ENCODE data around the gene KDM7A. TPM values are rescaled to one million over a fixed set of nuclear protein-coding genes. Genes with fewer than 3 reads are reported as not detected.

KDM7A gene
- total and polyA plus RNA-seq, 2 donors, result 6.3 to 14.8 TPM

DNA sequence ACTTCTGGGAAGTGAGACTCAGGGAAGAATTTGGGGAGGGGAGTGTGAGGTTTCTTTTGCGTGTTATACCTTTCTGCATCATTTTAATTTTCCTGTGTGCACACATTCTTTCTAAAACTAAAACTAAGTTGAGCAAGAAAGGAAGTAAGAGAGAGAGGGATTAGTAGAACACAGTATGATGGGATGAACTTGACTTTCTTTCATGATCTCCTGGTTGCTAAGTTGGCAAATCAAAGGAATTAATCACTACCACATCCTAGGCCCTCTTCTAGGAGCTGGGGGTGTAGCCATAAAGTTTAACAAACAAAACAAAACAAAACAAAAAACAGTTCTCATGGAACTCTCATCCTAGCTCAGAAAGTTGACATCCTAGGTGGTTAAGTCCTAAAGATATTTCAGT lies 19.1 kb upstream of the KDM7A start:
- Histone ChIP-seq H3K27ac (ENCODE audit: low read depth in 1 of 2, low read length in 1 of 2) (no peak overlapping the region), H3K4me1 (ENCODE audit: control insufficient read depth in 2 of 2, insufficient read depth in 2 of 2, low read length in 2 of 2) (no peaks in the 10 kb centered on the region), H3K27me3 (ENCODE audit: control insufficient read depth in 2 of 2, insufficient read depth in 1 of 2, low read length in 1 of 2) (peaks cover 0 to 6% of the 10 kb centered on the region in 2 donors), H3K36me3 (ENCODE audit: control insufficient read depth in 2 of 2, insufficient read depth in 2 of 2, low read length in 1 of 2) (no peaks in the 10 kb centered on the region), H3K9me3 (ENCODE audit: control insufficient read depth in 2 of 2, insufficient read depth in 1 of 2, low read length in 1 of 2) (no peaks in the 10 kb centered on the region), H3K4me3 (ENCODE audit: low read length in 2 of 2) (no peak overlapping the region)
- WGBS, result 92% methylated on average over 1 of the region's 1 CpG
- DNase-seq (ENCODE audit: low read depth in 6 of 9, low spot score in 9 of 9), result no peak

GRCh38 chr7:140192620-140193019 lies 15.8 kb upstream of the KDM7A start:
- Histone ChIP-seq H3K27me3 (ENCODE audit: control insufficient read depth in 2 of 2, insufficient read depth in 1 of 2, low read length in 1 of 2) (peaks cover 0 to 8% of the 10 kb centered on the region in 2 donors), H3K9me3 (ENCODE audit: control insufficient read depth in 2 of 2, insufficient read depth in 1 of 2, low read length in 1 of 2) (no peaks in the 10 kb centered on the region), H3K36me3 (ENCODE audit: control insufficient read depth in 2 of 2, insufficient read depth in 2 of 2, low read length in 1 of 2) (no peaks in the 10 kb centered on the region), H3K4me1 (ENCODE audit: control insufficient read depth in 2 of 2, insufficient read depth in 2 of 2, low read length in 2 of 2) (no peaks in the 10 kb centered on the region), H3K4me3 (ENCODE audit: low read length in 2 of 2) (no peak overlapping the region), H3K27ac (ENCODE audit: low read depth in 1 of 2, low read length in 1 of 2) (no peak overlapping the region)
- no peak for DNase-seq (ENCODE audit: low read depth in 6 of 9, low spot score in 9 of 9)

GRCh38 chr7:140192176-140192575 lies 15.4 kb upstream of the KDM7A start:
- no peaks in the 10 kb centered on the region for H3K9me3 ChIP-seq (ENCODE audit: control insufficient read depth in 2 of 2, insufficient read depth in 1 of 2, low read length in 1 of 2)
- H3K4me3 ChIP-seq (ENCODE audit: low read length in 2 of 2), result no peak overlapping the region
- DNase-seq (ENCODE audit: low read depth in 6 of 9, low spot score in 9 of 9), result no peak
- H3K4me1 ChIP-seq (ENCODE audit: control insufficient read depth in 2 of 2, insufficient read depth in 2 of 2, low read length in 2 of 2), result no peaks in the 10 kb centered on the region
- H3K36me3 ChIP-seq (ENCODE audit: control insufficient read depth in 2 of 2, insufficient read depth in 2 of 2, low read length in 1 of 2), result no peaks in the 10 kb centered on the region
- 97% methylated on average over 3 of the region's 3 CpGs for WGBS
- peaks cover 0 to 10% of the 10 kb centered on the region in 2 donors for H3K27me3 ChIP-seq (ENCODE audit: control insufficient read depth in 2 of 2, insufficient read depth in 1 of 2, low read length in 1 of 2)
- H3K27ac ChIP-seq (ENCODE audit: low read depth in 1 of 2, low read length in 1 of 2), result no peak overlapping the region

- Histone ChIP-seq H3K4me3 (ENCODE audit: low read length in 2 of 2) (no peak overlapping the region), H3K27ac (ENCODE audit: low read depth in 1 of 2, low read length in 1 of 2) (no peak overlapping the region), H3K9me3 (ENCODE audit: control insufficient read depth in 2 of 2, insufficient read depth in 1 of 2, low read length in 1 of 2) (no peaks in the 10 kb centered on the region), H3K4me1 (ENCODE audit: control insufficient read depth in 2 of 2, insufficient read depth in 2 of 2, low read length in 2 of 2) (no peaks in the 10 kb centered on the region), H3K36me3 (ENCODE audit: control insufficient read depth in 2 of 2, insufficient read depth in 2 of 2, low read length in 1 of 2) (no peaks in the 10 kb centered on the region), H3K27me3 (ENCODE audit: control insufficient read depth in 2 of 2, insufficient read depth in 1 of 2, low read length in 1 of 2) (peaks cover 0 to 10% of the 10 kb centered on the region in 2 donors)
- no peak for DNase-seq (ENCODE audit: low read depth in 6 of 9, low spot score in 9 of 9)
These were observed 13.8 kb upstream of the KDM7A start for GRCh38 chr7:140190588-140190987.

- peaks cover 0 to 10% of the 10 kb centered on the region in 2 donors for H3K27me3 ChIP-seq (ENCODE audit: control insufficient read depth in 2 of 2, insufficient read depth in 1 of 2, low read length in 1 of 2)
- H3K4me3 ChIP-seq (ENCODE audit: low read length in 2 of 2), result no peak overlapping the region
- H3K27ac ChIP-seq (ENCODE audit: low read depth in 1 of 2, low read length in 1 of 2), result no peak overlapping the region
- no peaks in the 10 kb centered on the region for H3K4me1 ChIP-seq (ENCODE audit: control insufficient read depth in 2 of 2, insufficient read depth in 2 of 2, low read length in 2 of 2)
- H3K9me3 ChIP-seq (ENCODE audit: control insufficient read depth in 2 of 2, insufficient read depth in 1 of 2, low read length in 1 of 2), result no peaks in the 10 kb centered on the region
- WGBS, result 84% methylated on average over 2 of the region's 2 CpGs
- no peaks in the 10 kb centered on the region for H3K36me3 ChIP-seq (ENCODE audit: control insufficient read depth in 2 of 2, insufficient read depth in 2 of 2, low read length in 1 of 2)
- no peak for DNase-seq (ENCODE audit: low read depth in 6 of 9, low spot score in 9 of 9)
These were observed 13.1 kb upstream of the KDM7A start for GRCh38 chr7:140189917-140190316.

GRCh38 chr7:140182917-140183316 lies 6.1 kb upstream of the KDM7A start:
- 93% methylated on average over 4 of the region's 4 CpGs for WGBS
- peaks cover 4 to 26% of the 10 kb centered on the region in 2 donors for H3K27me3 ChIP-seq (ENCODE audit: control insufficient read depth in 2 of 2, insufficient read depth in 1 of 2, low read length in 1 of 2)

GRCh38 chr7:140179339-140179738 lies 2.6 kb upstream of the KDM7A start:
- Histone ChIP-seq H3K27ac (ENCODE audit: low read depth in 1 of 2, low read length in 1 of 2) (no peak overlapping the region), H3K9me3 (ENCODE audit: control insufficient read depth in 2 of 2, insufficient read depth in 1 of 2, low read length in 1 of 2) (no peaks in the 10 kb centered on the region), H3K4me1 (ENCODE audit: control insufficient read depth in 2 of 2, insufficient read depth in 2 of 2, low read length in 2 of 2) (peaks cover 0 to 8% of the 10 kb centered on the region in 2 donors), H3K27me3 (ENCODE audit: control insufficient read depth in 2 of 2, insufficient read depth in 1 of 2, low read length in 1 of 2) (peaks cover 10 to 39% of the 10 kb centered on the region in 2 donors), H3K36me3 (ENCODE audit: control insufficient read depth in 2 of 2, insufficient read depth in 2 of 2, low read length in 1 of 2) (no peaks in the 10 kb centered on the region), H3K4me3 (ENCODE audit: low read length in 2 of 2) (no peak overlapping the region)
- no peak for DNase-seq (ENCODE audit: low read depth in 6 of 9, low spot score in 9 of 9)
- WGBS, result 96% methylated on average over 5 of the region's 5 CpGs

More at GRCh38 chr7:140182917-140183316, 6.1 kb upstream of the KDM7A start:
- peaks cover 0 to 1% of the 10 kb centered on the region in 2 donors for H3K4me1 ChIP-seq (ENCODE audit: control insufficient read depth in 2 of 2, insufficient read depth in 2 of 2, low read length in 2 of 2)
- no peaks in the 10 kb centered on the region for H3K36me3 ChIP-seq (ENCODE audit: control insufficient read depth in 2 of 2, insufficient read depth in 2 of 2, low read length in 1 of 2)
- H3K9me3 ChIP-seq (ENCODE audit: control insufficient read depth in 2 of 2, insufficient read depth in 1 of 2, low read length in 1 of 2), result no peaks in the 10 kb centered on the region
- no peak for DNase-seq (ENCODE audit: low read depth in 6 of 9, low spot score in 9 of 9)
- no peak overlapping the region for H3K4me3 ChIP-seq (ENCODE audit: low read length in 2 of 2)
- no peak overlapping the region for H3K27ac ChIP-seq (ENCODE audit: low read depth in 1 of 2, low read length in 1 of 2)

DNA sequence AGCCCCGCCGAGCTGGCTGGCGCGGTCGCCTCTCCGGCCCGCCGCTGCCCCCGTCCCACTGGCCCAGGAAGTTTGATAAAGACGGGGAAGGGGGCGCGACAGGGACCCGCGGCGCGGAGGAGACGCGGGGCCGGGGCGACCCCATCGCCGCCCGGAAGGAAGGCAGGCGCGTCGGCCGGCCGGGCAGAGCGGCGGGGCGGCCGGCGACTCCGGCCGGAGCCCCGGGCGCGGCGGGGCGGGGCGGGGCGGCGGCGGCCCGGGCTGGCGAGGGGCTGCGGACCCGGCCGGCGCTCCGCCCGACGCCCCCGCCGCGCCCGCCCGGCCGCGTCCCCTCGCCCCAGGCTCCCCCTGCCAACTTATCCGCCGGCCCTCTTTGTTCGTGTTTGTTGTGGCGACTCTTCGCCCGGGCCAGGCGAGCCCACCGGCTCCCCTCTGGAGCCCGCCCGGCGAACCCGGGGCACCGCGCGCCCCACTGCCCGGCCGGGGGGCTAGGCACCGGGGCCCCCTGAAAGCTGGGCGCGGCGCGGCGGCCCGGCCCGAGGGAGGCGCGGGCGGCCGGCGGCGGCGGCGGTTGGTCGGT lies 571 bp downstream of the KDM7A start:
- Histone ChIP-seq H3K27me3 (ENCODE audit: control insufficient read depth in 2 of 2, insufficient read depth in 1 of 2, low read length in 1 of 2) (peaks cover 10 to 31% of the 10 kb centered on the region in 2 donors), H3K4me1 (ENCODE audit: control insufficient read depth in 2 of 2, insufficient read depth in 2 of 2, low read length in 2 of 2) (peaks cover 0 to 8% of the 10 kb centered on the region in 2 donors), H3K27ac (ENCODE audit: low read depth in 1 of 2, low read length in 1 of 2) (peak overlapping the region; percentile 56 to 95), H3K36me3 (ENCODE audit: control insufficient read depth in 2 of 2, insufficient read depth in 2 of 2, low read length in 1 of 2) (no peaks in the 10 kb centered on the region), H3K4me3 (ENCODE audit: low read length in 2 of 2) (peak overlapping the region; percentile 56 to 97), H3K9me3 (ENCODE audit: control insufficient read depth in 2 of 2, insufficient read depth in 1 of 2, low read length in 1 of 2) (no peaks in the 10 kb centered on the region)
- under 1% methylated on average over 95 of the region's 95 CpGs for WGBS
- DNase-seq (ENCODE audit: low read depth in 6 of 9, low spot score in 9 of 9), result peak in 3 of 9 donors; percentile 14 to 28 (median 17)

DNA sequence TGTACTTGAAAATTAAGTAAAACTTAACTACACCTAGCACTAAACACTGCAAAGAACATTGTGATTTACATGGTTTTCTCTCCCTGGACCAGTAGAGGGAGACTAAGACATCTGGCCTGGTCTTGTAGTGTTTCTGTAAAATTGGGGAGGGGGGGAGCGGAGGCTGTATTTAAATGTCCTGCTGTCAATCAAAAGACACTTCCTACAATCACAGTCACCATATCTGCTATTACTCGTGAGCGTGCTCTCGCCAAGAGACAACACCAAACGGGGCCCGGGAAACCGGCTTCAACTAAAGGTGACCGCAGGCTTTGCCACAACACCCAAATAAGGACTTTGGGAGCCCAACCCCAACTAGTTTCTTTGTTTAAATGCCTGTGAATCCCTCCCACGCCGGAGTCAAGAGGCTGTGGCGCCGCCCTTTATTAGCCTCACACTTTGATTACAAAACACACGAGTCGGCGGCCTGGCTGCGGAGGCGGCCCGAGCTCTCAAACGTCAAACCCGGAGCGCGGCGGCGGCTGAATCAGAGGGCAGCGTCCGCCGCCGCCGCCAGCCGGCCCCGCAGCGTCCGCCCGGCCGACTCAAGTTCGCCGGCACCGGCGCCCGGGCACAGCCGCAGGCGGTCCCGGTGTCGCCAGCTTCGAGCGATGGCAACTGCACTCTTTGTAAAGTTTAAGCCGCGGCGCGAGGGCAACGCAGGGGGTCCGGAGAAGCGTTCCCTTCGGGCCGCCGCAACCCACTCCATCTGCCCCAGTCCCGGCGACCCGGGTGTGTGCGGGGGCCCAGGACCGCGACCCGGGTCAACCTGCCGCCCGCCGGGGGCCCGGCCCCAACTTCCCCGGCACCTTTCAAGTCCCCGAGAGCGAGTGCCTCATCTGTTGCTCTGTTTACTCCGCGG lies 1.3 kb downstream of the KDM7A start:
- no peaks in the 10 kb centered on the region for H3K9me3 ChIP-seq (ENCODE audit: control insufficient read depth in 2 of 2, insufficient read depth in 1 of 2, low read length in 1 of 2)
- under 1% methylated on average over 72 of the region's 72 CpGs for WGBS
- H3K27me3 ChIP-seq (ENCODE audit: control insufficient read depth in 2 of 2, insufficient read depth in 1 of 2, low read length in 1 of 2), result peaks cover 10 to 31% of the 10 kb centered on the region in 2 donors
- peak overlapping the region; percentile 56 to 95 for H3K27ac ChIP-seq (ENCODE audit: low read depth in 1 of 2, low read length in 1 of 2)
- no peaks in the 10 kb centered on the region for H3K36me3 ChIP-seq (ENCODE audit: control insufficient read depth in 2 of 2, insufficient read depth in 2 of 2, low read length in 1 of 2)
- peaks cover 0 to 8% of the 10 kb centered on the region in 2 donors for H3K4me1 ChIP-seq (ENCODE audit: control insufficient read depth in 2 of 2, insufficient read depth in 2 of 2, low read length in 2 of 2)
- peak; percentile 72 to 95 (median 84) for DNase-seq (ENCODE audit: low read depth in 6 of 9, low spot score in 9 of 9)
- H3K4me3 ChIP-seq (ENCODE audit: low read length in 2 of 2), result peak overlapping the region; percentile 56 to 97
